ENCODE data around the gene SNX30.

Gene SNX30

DNA sequence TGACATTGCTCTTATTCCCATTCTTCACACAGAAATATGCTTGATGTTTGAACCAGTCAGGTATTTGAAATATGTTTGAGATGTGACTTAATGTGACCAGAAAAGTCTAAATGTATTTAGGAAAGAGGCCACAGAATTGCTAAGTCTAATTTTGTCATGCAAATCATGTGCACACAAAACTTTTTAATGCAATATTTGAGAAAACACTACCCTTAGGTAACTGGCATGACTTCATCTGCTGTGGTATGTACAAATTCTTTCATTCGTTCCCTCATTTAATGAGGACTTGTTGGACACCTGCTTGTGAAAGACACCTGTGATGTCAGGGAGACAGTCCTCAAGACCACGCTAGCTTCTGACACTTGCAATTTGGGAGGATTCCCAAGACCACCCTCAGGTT, 161.2 kb downstream of the SNX30 start:
- no peak for DNase-seq (ENCODE audit: low spot score)
- TF ChIP-seq, protein P1, sequence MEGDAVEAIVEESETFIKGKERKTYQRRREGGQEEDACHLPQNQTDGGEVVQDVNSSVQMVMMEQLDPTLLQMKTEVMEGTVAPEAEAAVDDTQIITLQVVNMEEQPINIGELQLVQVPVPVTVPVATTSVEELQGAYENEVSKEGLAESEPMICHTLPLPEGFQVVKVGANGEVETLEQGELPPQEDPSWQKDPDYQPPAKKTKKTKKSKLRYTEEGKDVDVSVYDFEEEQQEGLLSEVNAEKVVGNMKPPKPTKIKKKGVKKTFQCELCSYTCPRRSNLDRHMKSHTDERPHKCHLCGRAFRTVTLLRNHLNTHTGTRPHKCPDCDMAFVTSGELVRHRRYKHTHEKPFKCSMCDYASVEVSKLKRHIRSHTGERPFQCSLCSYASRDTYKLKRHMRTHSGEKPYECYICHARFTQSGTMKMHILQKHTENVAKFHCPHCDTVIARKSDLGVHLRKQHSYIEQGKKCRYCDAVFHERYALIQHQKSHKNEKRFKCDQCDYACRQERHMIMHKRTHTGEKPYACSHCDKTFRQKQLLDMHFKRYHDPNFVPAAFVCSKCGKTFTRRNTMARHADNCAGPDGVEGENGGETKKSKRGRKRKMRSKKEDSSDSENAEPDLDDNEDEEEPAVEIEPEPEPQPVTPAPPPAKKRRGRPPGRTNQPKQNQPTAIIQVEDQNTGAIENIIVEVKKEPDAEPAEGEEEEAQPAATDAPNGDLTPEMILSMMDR (IDR thresholded peaks at IDR 0.05; ENCODE audit: borderline replicate concordance, control extremely low read depth, extremely low read depth, insufficient read depth, missing control alignments) = no peak
- in situ Hi-C loops (cut with MboI; ENCODE audit: low sequenced_read_pairs, unreplicated experiment) = no loop called here

DNA sequence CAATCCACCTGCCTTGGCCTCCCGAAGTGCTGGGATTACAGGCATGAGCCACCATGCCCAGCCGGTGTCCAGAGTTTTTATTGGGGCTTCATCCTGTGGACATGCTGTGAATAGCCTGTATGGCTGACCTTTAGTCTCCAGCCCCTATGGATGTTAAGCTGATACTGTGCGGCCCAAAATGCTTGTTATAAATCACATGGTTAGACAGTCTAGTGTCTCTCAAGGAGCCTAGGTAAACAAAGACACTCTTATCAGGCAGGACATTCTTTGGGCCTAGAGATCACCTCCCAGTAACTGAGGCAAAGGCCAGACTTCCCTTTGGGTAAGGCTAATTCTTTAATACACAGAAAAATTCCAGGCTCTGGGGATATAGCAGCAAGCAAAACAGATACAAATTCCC, 162.1 kb downstream of the SNX30 start:
- in situ Hi-C loops (cut with MboI; ENCODE audit: low sequenced_read_pairs, unreplicated experiment) = no loop called here
- no peak for DNase-seq (ENCODE audit: low spot score)
- TF ChIP-seq, protein P1 (IDR thresholded peaks at IDR 0.05; ENCODE audit: borderline replicate concordance, control extremely low read depth, extremely low read depth, insufficient read depth, missing control alignments) = no peak

GRCh38 chr9:112913326-112913725, 162.8 kb downstream of the SNX30 start:
- in situ Hi-C loops (cut with MboI; ENCODE audit: low sequenced_read_pairs, unreplicated experiment) = no loop called here
- no peak for DNase-seq (ENCODE audit: low spot score)
- TF ChIP-seq, protein P1 (IDR thresholded peaks at IDR 0.05; ENCODE audit: borderline replicate concordance, control extremely low read depth, extremely low read depth, insufficient read depth, missing control alignments) = no peak

- in situ Hi-C loops (cut with MboI; ENCODE audit: low sequenced_read_pairs, unreplicated experiment) = no loop called here
- no peak for DNase-seq (ENCODE audit: low spot score)
- TF ChIP-seq, protein P1 (IDR thresholded peaks at IDR 0.05; ENCODE audit: borderline replicate concordance, control extremely low read depth, extremely low read depth, insufficient read depth, missing control alignments) = no peak
These were observed 164.0 kb downstream of the SNX30 start for GRCh38 chr9:112914524-112914923.

DNA sequence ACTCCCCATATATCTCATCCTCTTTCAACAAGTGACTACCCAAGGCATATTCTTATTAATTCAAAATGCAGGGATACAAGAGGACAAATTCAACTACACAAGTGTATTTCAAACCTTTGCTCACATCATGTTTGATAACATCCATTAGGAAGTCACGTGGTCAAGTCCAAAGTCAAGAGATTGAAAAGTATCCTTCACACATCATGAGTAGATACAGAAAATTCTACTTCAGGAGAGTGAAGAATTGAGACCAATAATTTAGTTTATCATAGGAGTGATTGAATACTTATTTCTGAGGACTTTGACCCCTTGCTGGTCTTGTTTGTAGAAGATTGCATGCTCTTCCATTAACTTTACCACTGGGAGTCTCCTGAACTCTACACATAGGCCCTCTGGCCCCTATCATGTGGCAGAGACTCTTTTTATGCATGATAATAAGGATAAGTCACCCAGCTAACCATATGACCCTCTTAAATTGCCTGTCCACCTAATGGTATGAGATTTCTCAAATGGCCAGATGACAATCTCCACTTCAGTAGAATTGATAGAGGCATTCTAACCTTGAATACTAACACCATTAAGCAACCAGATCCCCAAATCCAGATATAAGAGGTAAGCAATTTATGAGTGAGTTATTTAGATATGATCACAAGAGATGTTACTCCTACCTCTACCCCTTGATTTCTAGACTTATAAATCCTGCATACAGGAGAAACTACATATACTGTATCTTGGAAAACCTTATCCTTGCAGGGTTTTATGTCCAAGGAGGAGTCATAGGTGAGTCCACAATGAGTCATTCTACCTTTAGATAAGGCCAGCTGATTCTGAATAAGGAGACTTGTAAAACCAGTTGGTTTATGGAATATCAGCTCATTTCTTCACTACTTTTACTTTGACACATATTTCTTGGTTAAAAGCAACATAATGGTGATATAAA, 166.8 kb downstream of the SNX30 start:
- in situ Hi-C loops (cut with MboI; ENCODE audit: low sequenced_read_pairs, unreplicated experiment) = no loop called here
- TF ChIP-seq, protein P1 (IDR thresholded peaks at IDR 0.05; ENCODE audit: borderline replicate concordance, control extremely low read depth, extremely low read depth, insufficient read depth, missing control alignments) = no peak
- DNase-seq (ENCODE audit: low spot score) = no peak

DNA sequence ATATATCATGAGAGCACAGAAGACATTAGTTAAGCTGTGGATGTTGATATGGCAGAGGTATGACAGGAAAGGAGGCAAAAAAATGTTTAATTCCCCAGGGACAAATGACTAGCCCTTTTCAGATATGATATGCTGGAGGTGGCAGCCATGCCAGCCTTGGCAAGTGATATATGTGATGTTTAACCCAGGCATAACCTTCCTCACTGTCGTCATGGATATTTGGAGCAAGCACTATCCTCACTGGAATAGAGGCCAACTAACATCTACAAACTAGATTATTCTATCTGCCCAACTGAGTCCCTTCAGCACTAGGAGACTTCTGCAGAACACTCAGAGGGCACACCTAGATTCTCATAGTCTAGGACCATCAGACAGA, 167.4 kb downstream of the SNX30 start:
- in situ Hi-C loops (cut with MboI; ENCODE audit: low sequenced_read_pairs, unreplicated experiment) = no loop called here
- no peak for DNase-seq (ENCODE audit: low spot score)

More for the DNA sequence above, 167.4 kb downstream of the SNX30 start:
- TF ChIP-seq, protein P1 (IDR thresholded peaks at IDR 0.05; ENCODE audit: borderline replicate concordance, control extremely low read depth, extremely low read depth, insufficient read depth, missing control alignments) = no peak
